ENCODE measurements around the gene IL19.

- TF ChIP-seq CTCF (IDR thresholded peaks at IDR 0.05; ENCODE audit: low read depth, low read length, missing input control) (no peak), TAF1 (conservative IDR thresholded peaks at IDR 0.05) (no peak), GABPA (IDR thresholded peaks at IDR 0.05 in 1 of 2, conservative IDR thresholded peaks at IDR 0.05 in 1 of 2) (no peak)
These were observed 86.3 kb downstream of the IL19 start for GRCh38 chr1:206856674-206857464.

Measured in liver (tissue), 3 donors.